Hippocampal formation (tissue), 2 donors: ENCODE results near the gene ZHX3.
A peak's percentile ranks its signal among the peaks of the same experiment; 100 is the strongest.

Source experiments
- DNase-seq, 2 donors: peaks; one replicate each; lab custom pipeline; 2025; lab: John Stamatoyannopoulos, UW

ZHX3 gene

DNA sequence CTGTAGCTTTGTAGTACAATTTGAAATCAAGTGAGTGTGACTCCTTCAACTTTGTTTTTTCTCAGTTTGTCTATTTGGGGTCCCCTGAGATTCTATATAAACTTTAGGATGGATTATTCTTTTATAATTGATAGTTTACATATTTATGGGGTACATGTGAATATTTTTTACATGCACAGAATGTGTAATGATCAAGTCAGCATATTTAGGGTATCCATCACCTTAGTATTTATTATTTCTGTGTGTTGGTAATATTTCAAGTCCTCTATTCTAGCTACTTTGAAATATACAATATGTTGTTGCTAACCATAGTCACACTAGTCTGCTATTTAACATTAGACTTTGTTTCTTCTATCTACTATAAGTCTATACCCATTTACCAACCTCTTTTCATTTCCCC is 129.9 kb downstream of the ZHX3 start:
- no peak for DNase-seq

DNA sequence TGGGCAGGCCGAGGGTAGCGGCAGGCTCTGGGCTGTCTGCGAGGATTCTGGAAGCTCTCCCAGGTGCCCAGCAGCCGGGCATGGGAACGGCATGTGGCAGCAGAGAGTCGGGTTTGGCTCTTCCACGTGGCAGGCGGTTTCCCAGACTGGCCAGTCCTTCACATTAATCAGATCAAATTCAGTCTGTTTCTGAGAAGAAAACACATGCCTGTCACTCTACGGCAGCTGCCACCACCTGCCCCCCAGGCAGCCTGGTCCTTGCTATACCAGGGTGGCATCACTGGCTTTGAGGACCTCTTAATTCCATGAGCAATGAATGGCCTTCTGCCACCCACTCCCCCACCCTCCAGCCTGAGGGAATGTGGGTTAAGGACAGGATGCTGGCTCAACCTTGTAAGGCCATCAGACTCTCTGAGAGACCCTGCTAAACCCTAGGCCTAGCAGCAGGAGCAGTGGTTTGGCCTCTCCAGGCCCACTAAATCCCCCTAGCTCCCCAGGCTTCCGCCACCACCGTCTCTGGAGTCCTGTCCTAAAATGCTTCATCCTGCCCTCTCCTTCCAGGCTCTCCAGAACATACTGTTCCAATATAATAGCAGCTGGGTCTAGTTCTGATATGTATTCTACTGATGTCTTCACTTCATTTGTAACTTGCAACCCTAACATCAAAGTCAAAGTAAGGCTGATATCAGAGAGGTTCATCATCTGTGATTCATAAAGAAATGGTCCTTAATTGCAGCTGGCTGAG is 132.3 kb downstream of the ZHX3 start:
- DNase-seq = peak; percentile 45 to 71

- DNase-seq = no peak
These were observed 133.7 kb downstream of the ZHX3 start for GRCh38 chr20:41183831-41184230.

- DNase-seq = no peak
These were observed 134.1 kb downstream of the ZHX3 start for GRCh38 chr20:41183391-41183790.

- no peak for DNase-seq
These were observed 135.0 kb downstream of the ZHX3 start for GRCh38 chr20:41182296-41183212.

GRCh38 chr20:41181567-41181966 is 136.0 kb downstream of the ZHX3 start:
- no peak for DNase-seq

- DNase-seq = no peak
These were observed 136.8 kb downstream of the ZHX3 start for GRCh38 chr20:41180599-41181333.

DNA sequence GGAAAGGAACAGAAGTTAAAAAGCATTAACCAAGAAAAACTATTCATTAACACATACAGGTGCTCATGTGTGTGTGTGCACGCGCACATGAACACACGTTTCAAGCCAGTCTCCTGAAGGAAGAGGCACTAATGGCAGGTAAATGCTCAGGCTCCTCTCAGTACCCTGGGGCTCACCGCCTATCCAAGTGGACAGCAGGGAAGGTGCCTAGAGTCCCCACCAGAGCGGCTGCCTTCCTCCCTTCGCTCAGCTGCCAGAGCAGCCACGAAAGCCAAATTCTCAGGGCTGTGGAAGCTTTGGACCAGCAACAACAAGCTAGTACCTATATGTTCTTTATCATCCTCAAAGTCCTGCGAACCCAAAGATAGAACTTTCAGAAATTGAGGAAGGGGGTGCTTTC is 137.6 kb downstream of the ZHX3 start:
- no peak for DNase-seq

DNA sequence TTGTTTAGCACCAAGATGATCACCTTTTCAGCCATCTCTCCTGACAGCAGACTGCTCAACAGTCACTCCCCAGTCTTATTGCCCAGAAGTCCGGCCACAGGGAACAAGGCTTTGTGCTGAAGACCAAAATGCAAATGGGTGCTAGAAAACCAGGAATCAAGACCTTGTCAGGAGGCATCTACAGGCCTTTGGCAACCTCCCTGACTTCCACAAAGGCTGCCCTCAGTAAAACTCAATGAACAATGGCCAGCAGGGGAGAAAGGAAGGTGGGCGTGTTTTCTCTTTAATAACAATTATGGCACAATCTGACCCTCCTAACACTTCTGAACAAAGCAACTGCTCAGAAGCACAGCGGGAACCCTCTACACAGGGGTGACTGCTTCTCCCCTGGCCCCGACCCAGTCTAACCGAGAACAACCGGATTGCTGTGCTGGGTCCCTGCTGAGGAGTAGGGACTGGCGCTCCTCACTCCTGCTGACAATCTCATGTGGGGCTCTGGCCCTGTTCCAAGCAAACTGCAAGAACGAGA is 138.6 kb downstream of the ZHX3 start:
- DNase-seq = peak; percentile 56 to 60

DNA sequence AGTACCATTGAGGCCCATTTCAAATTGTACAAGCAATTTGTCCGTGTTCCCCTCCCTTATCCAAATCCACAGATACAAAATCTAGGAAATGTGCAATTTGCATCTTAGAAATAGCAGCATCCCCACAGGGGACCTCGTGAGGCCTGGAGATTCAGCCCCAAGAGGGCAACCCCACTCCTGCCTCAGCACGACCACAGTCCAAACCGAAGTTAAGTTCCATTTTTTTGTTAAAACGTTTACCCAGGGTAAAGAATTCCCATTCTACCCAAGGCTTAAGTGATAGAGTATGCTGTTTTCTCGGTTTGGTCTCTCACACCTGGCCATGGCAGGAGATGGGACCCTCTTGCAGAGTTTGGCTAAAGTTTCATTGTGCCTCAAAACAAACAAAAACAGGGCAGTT is 139.0 kb downstream of the ZHX3 start:
- no peak for DNase-seq

- DNase-seq = peak in 1 of 2 donors; percentile 46
These were observed 139.9 kb downstream of the ZHX3 start for GRCh38 chr20:41177636-41178035.

- no peak for DNase-seq
These were observed 140.6 kb downstream of the ZHX3 start for GRCh38 chr20:41176711-41177552.

- peak in 1 of 2 donors; percentile 50 for DNase-seq
These were observed 141.7 kb downstream of the ZHX3 start for GRCh38 chr20:41175727-41176330.

DNA sequence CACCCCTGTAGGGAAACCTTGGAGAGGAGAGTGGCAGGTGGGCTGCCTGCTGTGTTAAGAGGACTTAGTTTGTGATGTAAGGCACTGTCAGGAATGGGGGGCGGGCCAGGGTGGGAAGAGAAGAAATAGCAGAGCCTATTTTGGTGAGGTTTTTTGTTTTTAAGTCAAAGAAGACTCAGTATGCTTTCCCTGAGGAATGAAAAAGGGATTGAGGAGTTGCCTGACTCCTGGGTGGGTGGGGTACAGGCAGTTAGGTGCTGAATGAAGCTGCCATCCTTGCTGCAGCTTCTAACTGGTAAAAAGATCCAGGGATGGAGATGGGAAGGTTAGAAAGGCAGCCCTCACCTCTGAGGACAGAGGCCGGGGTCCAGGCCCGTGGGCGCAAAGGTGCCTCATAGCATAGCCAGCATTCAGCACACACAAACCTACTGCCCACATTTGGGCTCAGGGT is 142.3 kb downstream of the ZHX3 start:
- no peak for DNase-seq

DNA sequence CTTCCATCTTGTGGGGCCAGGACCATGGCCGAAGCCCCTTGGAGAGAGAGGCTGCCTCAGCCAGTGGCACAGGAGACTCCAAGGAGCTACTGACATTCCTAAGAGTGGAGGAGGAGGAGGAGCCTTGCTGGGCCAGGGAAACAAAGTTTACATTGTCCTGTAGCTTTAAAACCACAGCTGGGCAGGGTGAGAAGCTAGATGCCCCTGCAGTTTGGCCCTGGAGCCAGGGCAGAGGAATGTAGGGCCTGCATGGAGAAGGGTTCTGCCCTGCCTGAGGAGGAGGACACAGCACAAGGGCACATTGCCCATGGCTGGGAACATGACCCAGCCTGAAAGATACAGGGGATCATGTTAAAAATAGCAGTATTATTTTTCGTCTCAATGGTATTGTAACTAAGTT is 142.7 kb downstream of the ZHX3 start:
- no peak for DNase-seq

DNA sequence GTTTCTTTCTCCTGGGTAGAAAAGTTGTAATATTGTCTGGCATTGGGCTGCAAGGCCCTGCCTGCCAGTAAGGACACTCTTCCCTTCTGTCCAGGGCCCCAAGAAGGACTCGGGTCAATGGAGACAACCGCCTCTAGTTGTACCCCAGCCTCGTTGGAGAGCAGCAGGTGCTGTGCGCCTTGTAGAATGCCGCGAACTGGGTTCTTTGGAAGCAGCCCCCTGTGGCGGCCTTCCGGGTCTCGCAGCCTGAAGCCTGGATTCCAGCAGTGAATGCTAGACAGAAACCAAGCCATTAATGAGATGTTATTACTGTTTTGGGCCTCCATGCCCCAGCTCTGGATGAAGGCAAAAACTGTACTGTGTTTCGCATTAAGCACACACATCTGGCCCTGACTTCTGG is 143.2 kb downstream of the ZHX3 start:
- no peak for DNase-seq

DNA sequence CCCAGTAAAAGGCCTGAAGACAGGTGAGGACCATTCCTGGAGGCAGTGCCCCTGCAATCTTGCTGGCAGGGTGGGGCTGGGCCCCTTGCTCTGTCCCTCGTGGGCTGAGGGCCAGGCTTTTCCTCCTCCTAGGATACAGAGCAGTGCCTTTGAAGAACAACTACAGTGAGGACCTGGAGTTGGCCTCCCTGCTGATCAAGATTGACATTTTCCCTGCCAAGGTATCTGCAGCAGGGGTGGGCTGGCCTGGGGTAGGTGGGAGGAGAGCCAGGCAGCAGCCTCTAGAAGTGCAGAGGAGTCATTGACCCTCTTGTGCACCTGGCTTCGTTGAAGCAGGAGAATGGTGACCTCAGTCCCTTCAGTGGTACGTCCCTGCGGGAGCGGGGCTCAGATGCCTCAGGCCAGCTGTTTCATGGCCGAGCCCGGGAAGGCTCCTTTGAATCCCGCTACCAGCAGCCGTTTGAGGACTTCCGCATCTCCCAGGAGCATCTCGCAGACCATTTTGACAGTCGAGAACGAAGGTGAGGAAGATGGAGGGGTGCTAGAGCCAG is 143.7 kb downstream of the ZHX3 start:
- DNase-seq = no peak

GRCh38 chr20:41173161-41173721 is 144.3 kb downstream of the ZHX3 start:
- DNase-seq = peak; percentile 79 to 85

- DNase-seq = no peak
These were observed 145.0 kb downstream of the ZHX3 start for GRCh38 chr20:41172296-41173140.
